PC-9 (cell line): ENCODE results near the gene KRTAP10-6.

Experiments
- EZH2 ChIP-seq: fragments of 200-600 bp; sonication (generic); IDR thresholded peaks from 2 replicates; pipeline ENCODE4 v1.8.0; 2017; ENCODE audit warnings: antibody characterized with exemption, low read depth
- TF ChIP-seq, protein P1 (sequence below): fragments of 200-600 bp; sonication (generic); conservative IDR thresholded peaks from 2 replicates; pipeline ENCODE4 v1.6.1; 2017; ENCODE audit warnings: mixed run types, antibody characterized with exemption, mild to moderate bottlenecking, moderate library complexity

DNA sequence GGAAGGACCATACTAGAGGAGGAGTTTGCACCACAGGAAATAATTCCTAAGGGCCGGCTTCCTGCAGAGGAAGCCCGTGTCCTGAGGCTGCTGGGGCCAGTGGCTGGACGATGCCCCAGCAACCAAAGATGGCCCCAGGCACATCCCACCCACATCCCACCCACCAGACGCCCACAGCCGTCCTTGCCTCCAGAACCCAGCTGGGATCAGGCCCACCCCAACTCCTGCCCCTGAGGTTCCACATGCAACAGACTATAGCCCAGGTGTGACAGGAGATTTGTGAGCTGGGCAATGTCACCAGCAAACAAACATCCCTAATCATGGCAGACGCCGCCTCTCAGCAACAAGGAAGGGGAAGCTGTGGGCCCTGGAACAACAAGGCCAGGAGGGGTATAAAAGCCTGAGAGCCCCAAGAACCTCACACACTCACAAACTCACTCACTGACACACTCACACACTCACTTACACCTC, 34.4 kb upstream of the KRTAP10-6 start, which contains the start of gene KRTAP10-9:
- TF ChIP-seq, protein P1, sequence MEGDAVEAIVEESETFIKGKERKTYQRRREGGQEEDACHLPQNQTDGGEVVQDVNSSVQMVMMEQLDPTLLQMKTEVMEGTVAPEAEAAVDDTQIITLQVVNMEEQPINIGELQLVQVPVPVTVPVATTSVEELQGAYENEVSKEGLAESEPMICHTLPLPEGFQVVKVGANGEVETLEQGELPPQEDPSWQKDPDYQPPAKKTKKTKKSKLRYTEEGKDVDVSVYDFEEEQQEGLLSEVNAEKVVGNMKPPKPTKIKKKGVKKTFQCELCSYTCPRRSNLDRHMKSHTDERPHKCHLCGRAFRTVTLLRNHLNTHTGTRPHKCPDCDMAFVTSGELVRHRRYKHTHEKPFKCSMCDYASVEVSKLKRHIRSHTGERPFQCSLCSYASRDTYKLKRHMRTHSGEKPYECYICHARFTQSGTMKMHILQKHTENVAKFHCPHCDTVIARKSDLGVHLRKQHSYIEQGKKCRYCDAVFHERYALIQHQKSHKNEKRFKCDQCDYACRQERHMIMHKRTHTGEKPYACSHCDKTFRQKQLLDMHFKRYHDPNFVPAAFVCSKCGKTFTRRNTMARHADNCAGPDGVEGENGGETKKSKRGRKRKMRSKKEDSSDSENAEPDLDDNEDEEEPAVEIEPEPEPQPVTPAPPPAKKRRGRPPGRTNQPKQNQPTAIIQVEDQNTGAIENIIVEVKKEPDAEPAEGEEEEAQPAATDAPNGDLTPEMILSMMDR, result no peak
- TF ChIP-seq EZH2, result no peak
